ENCODE measurements around the gene CST11.

Gene CST11

DNA sequence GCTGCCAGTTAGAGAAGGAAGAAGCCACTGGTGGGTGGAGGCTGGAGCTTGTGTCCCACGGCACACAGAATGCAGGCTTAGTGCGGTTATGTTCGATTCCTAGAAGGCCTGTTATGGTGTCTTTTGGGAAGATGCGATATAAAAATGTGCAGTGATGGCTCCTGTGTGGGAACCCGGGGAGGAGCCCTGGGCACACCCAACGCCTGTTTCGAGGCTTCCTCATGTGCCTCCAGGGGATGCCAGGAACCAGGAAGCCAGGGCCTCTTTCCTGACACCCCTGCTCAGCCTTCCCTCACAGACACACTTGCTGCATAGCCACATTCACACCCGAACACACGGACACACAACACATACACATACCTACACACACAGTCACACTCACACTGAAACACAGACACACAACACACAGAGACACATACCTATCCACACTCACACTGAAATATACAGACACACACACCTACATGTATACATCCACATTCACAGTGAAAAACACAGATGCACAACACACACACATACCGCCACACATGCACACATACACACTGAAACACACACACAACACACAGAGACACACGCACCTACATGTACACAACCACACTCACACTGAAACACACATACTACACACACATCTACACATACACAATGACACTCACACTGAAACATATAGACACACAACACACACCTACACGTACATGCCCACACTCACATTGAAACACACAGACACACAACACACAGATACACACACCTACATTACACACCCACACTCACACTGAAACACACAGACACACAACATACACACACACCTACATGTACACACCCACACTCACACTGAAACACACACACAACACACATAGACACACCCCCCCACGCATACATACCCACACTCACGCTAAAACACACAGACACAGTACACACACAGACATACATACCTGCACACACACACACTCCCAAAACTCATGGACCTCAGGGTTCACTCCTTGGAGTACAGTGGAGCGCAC is 1.2 kb upstream of the CST11 start:
- no peak overlapping the region for H3K27ac ChIP-seq (replicated peaks)
- TF ChIP-seq, protein P1, sequence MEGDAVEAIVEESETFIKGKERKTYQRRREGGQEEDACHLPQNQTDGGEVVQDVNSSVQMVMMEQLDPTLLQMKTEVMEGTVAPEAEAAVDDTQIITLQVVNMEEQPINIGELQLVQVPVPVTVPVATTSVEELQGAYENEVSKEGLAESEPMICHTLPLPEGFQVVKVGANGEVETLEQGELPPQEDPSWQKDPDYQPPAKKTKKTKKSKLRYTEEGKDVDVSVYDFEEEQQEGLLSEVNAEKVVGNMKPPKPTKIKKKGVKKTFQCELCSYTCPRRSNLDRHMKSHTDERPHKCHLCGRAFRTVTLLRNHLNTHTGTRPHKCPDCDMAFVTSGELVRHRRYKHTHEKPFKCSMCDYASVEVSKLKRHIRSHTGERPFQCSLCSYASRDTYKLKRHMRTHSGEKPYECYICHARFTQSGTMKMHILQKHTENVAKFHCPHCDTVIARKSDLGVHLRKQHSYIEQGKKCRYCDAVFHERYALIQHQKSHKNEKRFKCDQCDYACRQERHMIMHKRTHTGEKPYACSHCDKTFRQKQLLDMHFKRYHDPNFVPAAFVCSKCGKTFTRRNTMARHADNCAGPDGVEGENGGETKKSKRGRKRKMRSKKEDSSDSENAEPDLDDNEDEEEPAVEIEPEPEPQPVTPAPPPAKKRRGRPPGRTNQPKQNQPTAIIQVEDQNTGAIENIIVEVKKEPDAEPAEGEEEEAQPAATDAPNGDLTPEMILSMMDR (IDR thresholded peaks at IDR 0.05; ENCODE audit: insufficient read depth, low read length), result no peak
- TF ChIP-seq, protein P2, sequence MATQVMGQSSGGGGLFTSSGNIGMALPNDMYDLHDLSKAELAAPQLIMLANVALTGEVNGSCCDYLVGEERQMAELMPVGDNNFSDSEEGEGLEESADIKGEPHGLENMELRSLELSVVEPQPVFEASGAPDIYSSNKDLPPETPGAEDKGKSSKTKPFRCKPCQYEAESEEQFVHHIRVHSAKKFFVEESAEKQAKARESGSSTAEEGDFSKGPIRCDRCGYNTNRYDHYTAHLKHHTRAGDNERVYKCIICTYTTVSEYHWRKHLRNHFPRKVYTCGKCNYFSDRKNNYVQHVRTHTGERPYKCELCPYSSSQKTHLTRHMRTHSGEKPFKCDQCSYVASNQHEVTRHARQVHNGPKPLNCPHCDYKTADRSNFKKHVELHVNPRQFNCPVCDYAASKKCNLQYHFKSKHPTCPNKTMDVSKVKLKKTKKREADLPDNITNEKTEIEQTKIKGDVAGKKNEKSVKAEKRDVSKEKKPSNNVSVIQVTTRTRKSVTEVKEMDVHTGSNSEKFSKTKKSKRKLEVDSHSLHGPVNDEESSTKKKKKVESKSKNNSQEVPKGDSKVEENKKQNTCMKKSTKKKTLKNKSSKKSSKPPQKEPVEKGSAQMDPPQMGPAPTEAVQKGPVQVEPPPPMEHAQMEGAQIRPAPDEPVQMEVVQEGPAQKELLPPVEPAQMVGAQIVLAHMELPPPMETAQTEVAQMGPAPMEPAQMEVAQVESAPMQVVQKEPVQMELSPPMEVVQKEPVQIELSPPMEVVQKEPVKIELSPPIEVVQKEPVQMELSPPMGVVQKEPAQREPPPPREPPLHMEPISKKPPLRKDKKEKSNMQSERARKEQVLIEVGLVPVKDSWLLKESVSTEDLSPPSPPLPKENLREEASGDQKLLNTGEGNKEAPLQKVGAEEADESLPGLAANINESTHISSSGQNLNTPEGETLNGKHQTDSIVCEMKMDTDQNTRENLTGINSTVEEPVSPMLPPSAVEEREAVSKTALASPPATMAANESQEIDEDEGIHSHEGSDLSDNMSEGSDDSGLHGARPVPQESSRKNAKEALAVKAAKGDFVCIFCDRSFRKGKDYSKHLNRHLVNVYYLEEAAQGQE (IDR thresholded peaks at IDR 0.05; ENCODE audit: insufficient replicate concordance, low read depth), result no peak
- TF ChIP-seq POLR2AphosphoS5 (IDR thresholded peaks at IDR 0.05; ENCODE audit: low read depth), result no peak
- no peak for TF ChIP-seq GABPA (IDR thresholded peaks at IDR 0.05; ENCODE audit: low read depth)
- TF ChIP-seq SPI1 (IDR thresholded peaks at IDR 0.05; ENCODE audit: borderline replicate concordance, low read depth), result no peak
- H3K27me3 ChIP-seq (ENCODE audit: insufficient read depth, poor library complexity, severe bottlenecking), result no peaks in the 10 kb centered on the region
- H3K4me3 ChIP-seq (replicated peaks; ENCODE audit: insufficient read depth, low read length), result no peak overlapping the region
- DNase-seq (ENCODE audit: low read depth in 1 of 2, low spot score in 1 of 2), result no peak

DNA sequence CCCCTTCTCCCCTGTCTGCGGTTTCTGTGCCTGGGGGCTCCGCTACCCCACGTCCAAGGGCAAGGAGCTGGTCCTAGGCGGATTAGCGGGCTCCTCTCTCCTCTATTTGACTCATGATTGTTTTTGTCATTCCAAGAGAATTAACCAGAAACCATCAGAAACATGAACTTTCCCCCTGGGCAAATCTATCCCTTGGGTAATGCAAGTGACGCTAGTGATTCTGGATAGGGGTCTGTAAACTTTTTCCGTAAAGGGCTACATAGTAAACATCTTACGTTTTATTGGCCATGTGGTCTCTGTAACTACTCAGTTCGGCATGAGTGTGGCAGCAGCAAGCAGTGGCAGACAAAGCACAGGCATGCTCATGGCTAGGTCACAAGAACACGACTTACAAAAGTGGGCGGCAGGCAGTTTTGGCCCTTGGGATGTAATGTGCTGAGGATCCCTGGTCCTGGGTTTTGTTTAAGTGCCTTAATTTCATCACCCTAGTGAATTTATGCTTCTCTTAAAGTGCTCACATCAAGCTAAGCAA is 654 bp downstream of the CST11 start:
- no peak for DNase-seq (ENCODE audit: low read depth in 1 of 2, low spot score in 1 of 2)
- H3K27me3 ChIP-seq (ENCODE audit: insufficient read depth, poor library complexity, severe bottlenecking), result no peaks in the 10 kb centered on the region
- TF ChIP-seq, protein P2 (IDR thresholded peaks at IDR 0.05; ENCODE audit: insufficient replicate concordance, low read depth), result no peak
- no peak for TF ChIP-seq SPI1 (IDR thresholded peaks at IDR 0.05; ENCODE audit: borderline replicate concordance, low read depth)
- TF ChIP-seq POLR2AphosphoS5 (IDR thresholded peaks at IDR 0.05; ENCODE audit: low read depth), result no peak
- TF ChIP-seq GABPA (IDR thresholded peaks at IDR 0.05; ENCODE audit: low read depth), result no peak
- TF ChIP-seq, protein P1 (IDR thresholded peaks at IDR 0.05; ENCODE audit: insufficient read depth, low read length), result no peak

DNA sequence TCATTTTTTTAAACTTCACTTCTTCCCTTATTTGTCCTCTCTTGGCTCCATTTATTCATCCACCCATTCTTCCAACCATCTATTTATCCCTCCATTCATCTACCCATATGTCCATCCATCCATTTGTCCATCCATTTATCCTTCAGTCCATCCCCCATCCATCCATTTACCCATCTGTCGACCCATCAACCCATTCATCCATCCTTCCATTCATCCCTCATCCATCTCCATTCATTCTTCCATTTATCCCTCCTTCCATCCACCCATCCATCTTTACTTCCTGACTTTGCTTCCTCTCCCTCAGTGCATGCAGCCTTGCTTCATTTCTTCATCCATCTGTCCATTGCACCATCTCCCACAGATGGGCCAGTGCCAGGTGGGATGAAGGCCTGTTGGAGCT is 1.8 kb downstream of the CST11 start:
- Histone ChIP-seq H3K27me3 (ENCODE audit: insufficient read depth, poor library complexity, severe bottlenecking) (no peaks in the 10 kb centered on the region), H3K4me3 (replicated peaks; ENCODE audit: insufficient read depth, low read length) (no peak overlapping the region), H3K27ac (replicated peaks) (no peak overlapping the region)
- TF ChIP-seq, protein P1 (IDR thresholded peaks at IDR 0.05; ENCODE audit: insufficient read depth, low read length), result no peak
- TF ChIP-seq POLR2AphosphoS5 (IDR thresholded peaks at IDR 0.05; ENCODE audit: low read depth), result no peak
- no peak for TF ChIP-seq GABPA (IDR thresholded peaks at IDR 0.05; ENCODE audit: low read depth)
- TF ChIP-seq, protein P2 (IDR thresholded peaks at IDR 0.05; ENCODE audit: insufficient replicate concordance, low read depth), result no peak
- no peak for TF ChIP-seq SPI1 (IDR thresholded peaks at IDR 0.05; ENCODE audit: borderline replicate concordance, low read depth)
- DNase-seq (ENCODE audit: low read depth in 1 of 2, low spot score in 1 of 2), result no peak

More for the DNA sequence above, 654 bp downstream of the CST11 start:
- Histone ChIP-seq H3K4me3 (replicated peaks; ENCODE audit: insufficient read depth, low read length) (no peak overlapping the region), H3K27ac (replicated peaks) (no peak overlapping the region)

All from HL-60 (cell line).